ENCODE measurements around the gene DUSP28. TPM values are rescaled to one million over a fixed set of nuclear protein-coding genes. Genes with fewer than 3 reads are reported as not detected.

Gene DUSP28
- total and polyA plus RNA-seq, 2 donors (not counting 1 experiment from before 2014, with no cell fraction given), result 19.0 to 19.1 TPM

DNA sequence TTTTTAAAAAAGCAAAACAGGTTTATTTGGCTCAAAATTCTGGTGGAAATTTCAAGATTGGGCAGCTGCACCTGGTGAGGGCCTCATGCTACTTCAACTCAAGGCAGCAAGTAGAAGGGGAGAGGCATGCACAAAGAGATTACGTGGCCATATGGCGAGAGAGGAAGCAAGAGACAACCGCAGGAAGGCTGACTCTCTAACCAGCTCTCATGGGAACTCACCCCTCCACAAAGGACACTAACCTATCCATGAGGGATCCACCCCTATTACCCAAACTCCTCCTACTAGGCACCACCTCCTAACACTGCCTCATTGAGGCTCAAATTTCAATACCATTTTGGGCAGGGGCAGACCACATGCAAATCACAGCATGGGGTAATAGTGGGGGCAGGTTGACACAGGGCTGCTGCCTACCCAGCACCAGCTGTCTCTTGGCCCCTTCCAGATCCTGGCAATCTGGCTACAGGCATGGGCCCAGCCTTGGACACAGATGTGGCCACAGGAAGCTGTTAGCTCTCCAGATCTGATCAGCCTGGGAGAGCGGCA lies 24.4 kb downstream of the DUSP28 start:
- Histone ChIP-seq H3K27ac (ENCODE audit: low read length in 2 of 2) (peak overlapping the region; percentile 95 to 97), H4K20me1 (ENCODE audit: control insufficient read depth, insufficient read depth, low read length, poor library complexity, severe bottlenecking) (peaks cover 80% of the 10 kb centered on the region), H2AFZ (ENCODE audit: insufficient read depth, low read depth, low read length, poor library complexity, severe bottlenecking) (no peak overlapping the region), H3K4me1 (ENCODE audit: control insufficient read depth in 2 of 2, insufficient read depth in 2 of 2, low read length in 2 of 2) (peaks cover 32 to 46% of the 10 kb centered on the region in 2 donors), H3K9ac (ENCODE audit: low read length) (peak overlapping the region; percentile 91), H3K4me2 (replicated peaks; ENCODE audit: low read depth, low read length, poor library complexity, severe bottlenecking) (peak overlapping the region; percentile 94), H3K27me3 (replicated peaks in 1 of 4; ENCODE audit: control extremely low read depth in 1 of 4, control insufficient read depth in 3 of 4, insufficient read depth in 4 of 4, low read length in 3 of 4) (no peaks in the 10 kb centered on the region), H3K79me2 (ENCODE audit: control insufficient read depth, insufficient read depth, low read length) (peaks cover 94% of the 10 kb centered on the region), H3K4me3 (ENCODE audit: control extremely low read depth in 1 of 5, extremely low read depth in 1 of 5, insufficient read depth in 1 of 5, low read depth in 2 of 5, low read length in 4 of 5) (peak overlapping the region in 3 of 5 experiments; percentile 84 to 93 (median 90)), H3K9me3 (ENCODE audit: control extremely low read depth in 1 of 3, control insufficient read depth in 2 of 3, insufficient read depth in 1 of 3, low read length in 2 of 3) (peaks cover 0 to 5% (median 0%) of the 10 kb centered on the region in 3 donors), H3K36me3 (replicated peaks in 1 of 2; ENCODE audit: control extremely low read depth in 1 of 2, control insufficient read depth in 1 of 2, extremely low read depth in 1 of 2, insufficient read depth in 2 of 2, low read length in 1 of 2) (no peaks in the 10 kb centered on the region)
- no peak for TF ChIP-seq CTCF (IDR thresholded peaks at IDR 0.05)
- TF ChIP-seq EZH2 (IDR thresholded peaks at IDR 0.05; ENCODE audit: borderline replicate concordance, insufficient read depth, low read depth, low read length, poor library complexity, severe bottlenecking), result no peak
- Mint-ChIP-seq H3K27me3 (no peaks in the 10 kb centered on the region), H3K27ac (peak overlapping the region; percentile 94), H3K9me3 (ENCODE audit: insufficient read depth) (no peaks in the 10 kb centered on the region), H3K4me3 (peak overlapping the region; percentile 91), H3K4me1 (peaks cover 65% of the 10 kb centered on the region)
- peak; percentile 73 for DNase-seq
- POLR2A ChIA-PET, result interaction anchor here (0.7 to 3.6 kb wide), 3 partner anchors 16 to 88 kb away, joined by 4 to 97 read pairs (median 4); no protein-coding TSS in a partner anchor
- peak; percentile 21 for ATAC-seq (ENCODE audit: low read depth)
- intact Hi-C loops (cut with micrococcal nuclease), result no loop called here
- CTCF ChIA-PET, result interaction anchor here (0.7 to 7.2 kb wide), 3 partner anchors 21 to 566 kb away, joined by 3 to 126 read pairs (median 11); partner anchors contain the start of genes DUSP28 and PPP1R7
- 64% methylated on average over 1 of the region's 4 CpGs for WGBS (ENCODE audit: insufficient coverage)

DNA sequence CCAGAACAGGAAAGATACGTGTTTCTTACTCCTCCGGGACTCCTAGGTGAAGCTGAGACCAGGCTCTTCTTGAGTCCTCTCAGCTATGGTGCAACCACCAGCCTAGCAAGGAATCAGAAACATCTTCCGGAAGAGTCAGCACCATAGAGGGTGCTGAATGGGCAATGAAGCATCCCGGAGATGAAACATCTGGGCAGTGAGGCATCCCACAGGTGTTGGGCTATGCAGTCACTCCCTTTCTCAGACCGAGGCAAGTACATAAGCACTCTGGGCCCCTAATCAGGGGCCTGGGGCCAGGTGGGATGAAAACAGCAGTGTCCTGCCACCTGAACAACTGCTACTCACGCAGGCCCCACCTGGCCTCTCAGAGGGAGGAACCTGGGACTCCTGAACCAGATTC lies 24.9 kb downstream of the DUSP28 start:
- peaks cover 80% of the 10 kb centered on the region for H4K20me1 ChIP-seq (ENCODE audit: control insufficient read depth, insufficient read depth, low read length, poor library complexity, severe bottlenecking)
- H3K4me2 ChIP-seq (replicated peaks; ENCODE audit: low read depth, low read length, poor library complexity, severe bottlenecking), result peak overlapping the region; percentile 94
- H3K27ac Mint-ChIP-seq, result peak overlapping the region; percentile 94
- H3K27me3 Mint-ChIP-seq, result no peaks in the 10 kb centered on the region
- DNase-seq, result peak; percentile 72
- peak overlapping the region; percentile 95 to 97 for H3K27ac ChIP-seq (ENCODE audit: low read length in 2 of 2)
- ChIA-PET POLR2A (interaction anchor here (1.0 to 3.7 kb wide), 5 partner anchors 16 to 71 kb away, joined by 4 to 97 read pairs (median 21); partner anchors contain the start of genes DUSP28 and RNPEPL1), CTCF (interaction anchor here (0.7 to 7.2 kb wide), 4 partner anchors 21 to 566 kb away, joined by 3 to 126 read pairs (median 12); partner anchors contain the start of genes ANKMY1, DUSP28 and PPP1R7)
- H3K4me1 ChIP-seq (ENCODE audit: control insufficient read depth in 2 of 2, insufficient read depth in 2 of 2, low read length in 2 of 2), result peaks cover 32 to 41% of the 10 kb centered on the region in 2 donors
- peak; percentile 5 for ATAC-seq (ENCODE audit: low read depth)
- H3K9me3 Mint-ChIP-seq (ENCODE audit: insufficient read depth), result no peaks in the 10 kb centered on the region
- peaks cover 0 to 5% (median 0%) of the 10 kb centered on the region in 3 donors for H3K9me3 ChIP-seq (ENCODE audit: control extremely low read depth in 1 of 3, control insufficient read depth in 2 of 3, insufficient read depth in 1 of 3, low read length in 2 of 3)
- WGBS (ENCODE audit: insufficient coverage), result 45% methylated on average over 5 of the region's 6 CpGs
- no peak overlapping the region for H2AFZ ChIP-seq (ENCODE audit: insufficient read depth, low read depth, low read length, poor library complexity, severe bottlenecking)
- H3K27me3 ChIP-seq (replicated peaks in 1 of 4; ENCODE audit: control extremely low read depth in 1 of 4, control insufficient read depth in 3 of 4, insufficient read depth in 4 of 4, low read length in 3 of 4), result no peaks in the 10 kb centered on the region
- intact Hi-C loops (cut with micrococcal nuclease), result no loop called here
- TF ChIP-seq CTCF (IDR thresholded peaks at IDR 0.05) (no peak), EZH2 (IDR thresholded peaks at IDR 0.05; ENCODE audit: borderline replicate concordance, insufficient read depth, low read depth, low read length, poor library complexity, severe bottlenecking) (no peak)
- H3K79me2 ChIP-seq (ENCODE audit: control insufficient read depth, insufficient read depth, low read length), result peaks cover 94% of the 10 kb centered on the region
- peak overlapping the region in 4 of 5 experiments; percentile 84 to 93 (median 90) for H3K4me3 ChIP-seq (ENCODE audit: control extremely low read depth in 1 of 5, extremely low read depth in 1 of 5, insufficient read depth in 1 of 5, low read depth in 2 of 5, low read length in 4 of 5)
- H3K36me3 ChIP-seq (replicated peaks in 1 of 2; ENCODE audit: control extremely low read depth in 1 of 2, control insufficient read depth in 1 of 2, extremely low read depth in 1 of 2, insufficient read depth in 2 of 2, low read length in 1 of 2), result peaks cover 0 to 4% of the 10 kb centered on the region in 2 experiments
- H3K4me3 Mint-ChIP-seq, result peak overlapping the region; percentile 91
- H3K9ac ChIP-seq (ENCODE audit: low read length), result peak overlapping the region; percentile 91
- H3K4me1 Mint-ChIP-seq, result peaks cover 59% of the 10 kb centered on the region

Data from B cell (primary cell).